Hepatocyte (in vitro differentiated cells): ENCODE data around the gene PPFIBP2. TPM values are rescaled to one million over a fixed set of nuclear protein-coding genes. Genes with fewer than 3 reads are reported as not detected.

Experiments
- DNase-seq: peaks from one replicate; pipeline ENCODE4 v3.0.0-alpha.2; 2016; ENCODE audit warnings: low spot score
- H2AFZ ChIP-seq: fragments of 200-600 bp; sonication (generic); 2 replicates; pipeline ENCODE4 v1.6.0; 2016; ENCODE audit warnings: antibody characterized with exemption, mild to moderate bottlenecking
- H3K27ac ChIP-seq: fragments of 200-600 bp; sonication (generic); 2 replicates; pipeline ENCODE4 v1.5.1; 2016; ENCODE audit warnings: mild to moderate bottlenecking
- H3K27me3 ChIP-seq: fragments of 200-600 bp; sonication (generic); 2 replicates; pipeline ENCODE4 v1.6.1; 2016
- H3K36me3 ChIP-seq: fragments of 200-600 bp; sonication (generic); replicated peaks from 2 replicates; pipeline ENCODE4 v1.5.1; 2016; ENCODE audit warnings: low read depth; ENCODE audit not compliant: insufficient read depth
- H3K4me1 ChIP-seq: fragments of 200-600 bp; sonication (generic); 2 replicates; pipeline ENCODE4 v1.5.1; 2016; ENCODE audit warnings: mild to moderate bottlenecking, moderate library complexity; ENCODE audit not compliant: insufficient read depth
- H3K4me2 ChIP-seq: fragments of 200-600 bp; sonication (generic); 2 replicates; pipeline ENCODE4 v1.6.0; 2016
- H3K4me3 ChIP-seq: fragments of 200-600 bp; sonication (generic); 2 replicates; pipeline ENCODE4 v1.5.1; 2016; ENCODE audit warnings: mild to moderate bottlenecking
- H3K79me2 ChIP-seq: fragments of 200-600 bp; sonication (generic); 2 replicates; pipeline ENCODE4 v1.6.0; 2017; ENCODE audit warnings: mild to moderate bottlenecking
- H3K9me2 ChIP-seq: fragments of 200-600 bp; sonication (generic); replicated peaks from 2 replicates; pipeline ENCODE4 v1.6.0; 2017; ENCODE audit warnings: mild to moderate bottlenecking; ENCODE audit not compliant: insufficient read depth
- H3K9me3 ChIP-seq: fragments of 200-600 bp; sonication (generic); 2 replicates; pipeline ENCODE4 v1.5.1; 2016; ENCODE audit warnings: low read depth, mild to moderate bottlenecking
- H4K20me1 ChIP-seq: fragments of 200-600 bp; sonication (generic); 2 replicates; pipeline ENCODE4 v1.6.0; 2016; ENCODE audit warnings: mild to moderate bottlenecking; ENCODE audit not compliant: insufficient read depth, poor library complexity, severe bottlenecking
- EZH2 ChIP-seq: fragments of 200-600 bp; sonication (generic); IDR thresholded peaks from 2 replicates; pipeline ENCODE4 v1.6.1; 2016; ENCODE audit warnings: antibody characterized with exemption, mild to moderate bottlenecking, borderline replicate concordance
- EZH2phosphoT487 ChIP-seq: fragments of 200-600 bp; sonication (generic); IDR thresholded peaks from one replicate; pipeline ENCODE4 v1.6.1; 2018; ENCODE audit warnings: antibody characterized with exemption, mild to moderate bottlenecking, low read depth, moderate library complexity; ENCODE audit not compliant: unreplicated experiment, severe bottlenecking
- WGBS: methylation state at CpG from one replicate; pipeline ENCODE4 v1.1.6; 2016; ENCODE audit warnings: low lambda C conversion rate; ENCODE audit errors: missing lambda C conversion rate; 5-methylcytosine and 5-hydroxymethylcytosine counted together
- polyA plus RNA-seq: library from polyadenylated mRNA; unstranded; fragments of >200 nt; fragmentation: Nextera tagmentation; extraction: Ambion mirVana; gene quantifications from 2 replicates; pipeline ENCODE4 v1.2.1, GENCODE V29; 2016
- total RNA-seq: library from RNA; depleted of rRNA; stranded (reverse); fragments of >200 nt; gene quantifications from 2 replicates; pipeline ENCODE4 v1.2.3, GENCODE V29; 2014
- TF ChIP-seq, protein P1 (sequence below): fragments of 200-600 bp; sonication (generic); IDR thresholded peaks from 2 replicates; pipeline ENCODE4 v1.5.1; 2016; ENCODE audit warnings: antibody characterized with exemption, mild to moderate bottlenecking; ENCODE audit not compliant: poor library complexity

PPFIBP2 gene
- total and polyA plus RNA-seq, 2 experiments from 2014 or later = 33.9 to 55.8 TPM

- TF ChIP-seq EZH2phosphoT487 (no peak), EZH2 (no peak)
- TF ChIP-seq, protein P1, sequence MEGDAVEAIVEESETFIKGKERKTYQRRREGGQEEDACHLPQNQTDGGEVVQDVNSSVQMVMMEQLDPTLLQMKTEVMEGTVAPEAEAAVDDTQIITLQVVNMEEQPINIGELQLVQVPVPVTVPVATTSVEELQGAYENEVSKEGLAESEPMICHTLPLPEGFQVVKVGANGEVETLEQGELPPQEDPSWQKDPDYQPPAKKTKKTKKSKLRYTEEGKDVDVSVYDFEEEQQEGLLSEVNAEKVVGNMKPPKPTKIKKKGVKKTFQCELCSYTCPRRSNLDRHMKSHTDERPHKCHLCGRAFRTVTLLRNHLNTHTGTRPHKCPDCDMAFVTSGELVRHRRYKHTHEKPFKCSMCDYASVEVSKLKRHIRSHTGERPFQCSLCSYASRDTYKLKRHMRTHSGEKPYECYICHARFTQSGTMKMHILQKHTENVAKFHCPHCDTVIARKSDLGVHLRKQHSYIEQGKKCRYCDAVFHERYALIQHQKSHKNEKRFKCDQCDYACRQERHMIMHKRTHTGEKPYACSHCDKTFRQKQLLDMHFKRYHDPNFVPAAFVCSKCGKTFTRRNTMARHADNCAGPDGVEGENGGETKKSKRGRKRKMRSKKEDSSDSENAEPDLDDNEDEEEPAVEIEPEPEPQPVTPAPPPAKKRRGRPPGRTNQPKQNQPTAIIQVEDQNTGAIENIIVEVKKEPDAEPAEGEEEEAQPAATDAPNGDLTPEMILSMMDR = no peak
- Histone ChIP-seq H3K79me2 (peaks cover 4% of the 10 kb centered on the region), H3K9me2 (no peaks in the 10 kb centered on the region), H4K20me1 (no peaks in the 10 kb centered on the region), H2AFZ (no peak overlapping the region), H3K36me3 (no peaks in the 10 kb centered on the region), H3K9me3 (no peaks in the 10 kb centered on the region), H3K27me3 (no peaks in the 10 kb centered on the region), H3K4me2 (no peak overlapping the region), H3K27ac (no peak overlapping the region), H3K4me1 (peaks cover 33% of the 10 kb centered on the region), H3K4me3 (no peak overlapping the region)
- DNase-seq = no peak
- 51% methylated on average over 3 of the region's 3 CpGs for WGBS
These were observed 161.8 kb downstream of the PPFIBP2 start for GRCh38 chr11:7675631-7676030.

GRCh38 chr11:7677071-7677470 lies 163.3 kb downstream of the PPFIBP2 start:
- Histone ChIP-seq H2AFZ (no peak overlapping the region), H3K4me1 (peaks cover 18% of the 10 kb centered on the region), H3K27ac (peak overlapping the region; percentile 61), H4K20me1 (no peaks in the 10 kb centered on the region), H3K79me2 (peaks cover 4% of the 10 kb centered on the region), H3K4me2 (peak overlapping the region; percentile 32), H3K36me3 (no peaks in the 10 kb centered on the region), H3K9me2 (no peaks in the 10 kb centered on the region), H3K9me3 (no peaks in the 10 kb centered on the region), H3K27me3 (no peaks in the 10 kb centered on the region), H3K4me3 (no peak overlapping the region)
- no peak for DNase-seq
- 46% methylated on average over 5 of the region's 5 CpGs for WGBS
- no peak for TF ChIP-seq EZH2
- TF ChIP-seq, protein P1 = no peak
- no peak for TF ChIP-seq EZH2phosphoT487

- peak; percentile 61 for DNase-seq
- peak overlapping the region; percentile 32 for H3K4me2 ChIP-seq
These were observed 164.0 kb downstream of the PPFIBP2 start for GRCh38 chr11:7677796-7678201.

More at GRCh38 chr11:7677796-7678201, 164.0 kb downstream of the PPFIBP2 start:
- Histone ChIP-seq H3K79me2 (peaks cover 4% of the 10 kb centered on the region), H3K4me1 (peaks cover 11% of the 10 kb centered on the region), H3K27ac (peak overlapping the region; percentile 61), H3K27me3 (no peaks in the 10 kb centered on the region), H3K9me3 (no peaks in the 10 kb centered on the region), H3K4me3 (no peak overlapping the region), H3K36me3 (no peaks in the 10 kb centered on the region), H2AFZ (no peak overlapping the region), H4K20me1 (no peaks in the 10 kb centered on the region), H3K9me2 (no peaks in the 10 kb centered on the region)
- TF ChIP-seq EZH2phosphoT487 = no peak
- TF ChIP-seq EZH2 = no peak
- TF ChIP-seq, protein P1 = no peak
- WGBS = 27% methylated on average over 4 of the region's 4 CpGs
